Peyer's patch (tissue), 4 donors: ENCODE measurements around the gene LLCFC1.

ENCODE experiments used
- CTCF ChIP-seq, 6 experiments: fragments of 450-650 bp in 4 of 6; fragments of 200-600 bp in 2 of 6; sonication (generic) in 1 of 6; IDR thresholded peaks; one replicate each; pipeline ENCODE4 v1.5.1; 2017 to 2019; ENCODE audit warnings: antibody characterized with exemption in 6 of 6, mild to moderate bottlenecking in 3 of 6, moderate library complexity in 1 of 6
- POLR2A ChIP-seq, 2 donors: fragments of 450-650 bp; IDR thresholded peaks; one replicate each; pipeline ENCODE4 v1.5.1; 2017; ENCODE audit warnings: antibody characterized with exemption in 2 of 2, mild to moderate bottlenecking in 2 of 2, moderate library complexity in 2 of 2

GRCh38 chr7:142957723-142958122, 18.4 kb downstream of the LLCFC1 start:
- TF ChIP-seq POLR2A (IDR thresholded peaks at IDR 0.05) (no peak), CTCF (IDR thresholded peaks at IDR 0.05) (no peak)
